ENCODE data around the gene HOMER2.

DNA sequence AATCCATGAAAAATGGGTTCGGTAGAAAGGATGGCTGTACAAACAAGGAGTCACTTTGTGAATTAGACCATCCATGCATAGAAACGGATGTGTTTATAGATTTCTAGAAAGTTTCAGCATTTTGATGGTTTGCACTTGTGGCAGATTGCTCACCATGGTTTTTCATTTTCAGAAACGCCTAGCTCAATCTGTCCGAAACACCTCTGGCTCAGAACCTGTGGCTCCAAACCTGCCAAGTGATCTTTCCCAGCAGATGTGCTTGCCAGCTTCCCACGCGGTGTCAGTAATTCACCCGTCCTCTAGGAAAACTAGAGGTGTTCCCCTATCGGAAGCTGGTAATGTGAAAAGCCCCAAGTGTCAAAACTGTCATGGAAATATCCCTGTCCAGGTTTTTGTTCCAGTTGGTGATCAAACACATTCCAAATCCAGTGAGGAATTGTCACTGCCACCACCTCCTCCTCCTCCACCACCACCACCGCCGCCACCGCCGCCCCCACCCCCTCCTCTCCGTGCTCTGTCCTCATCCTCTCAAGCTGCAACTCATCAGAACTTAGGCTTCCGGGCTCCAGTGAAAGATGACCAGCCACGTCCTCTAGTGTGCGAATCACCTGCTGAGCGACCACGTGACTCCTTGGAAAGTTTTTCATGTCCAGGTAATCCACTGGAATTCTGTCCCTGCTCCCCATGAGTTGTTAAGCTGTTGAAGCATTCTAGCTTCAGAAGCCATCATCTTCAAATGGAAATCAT, 121.9 kb downstream of the HOMER2 start:
- no peak for TF ChIP-seq EP300 (IDR thresholded peaks at IDR 0.05; ENCODE audit: low read depth)
- TF ChIP-seq, protein P1, sequence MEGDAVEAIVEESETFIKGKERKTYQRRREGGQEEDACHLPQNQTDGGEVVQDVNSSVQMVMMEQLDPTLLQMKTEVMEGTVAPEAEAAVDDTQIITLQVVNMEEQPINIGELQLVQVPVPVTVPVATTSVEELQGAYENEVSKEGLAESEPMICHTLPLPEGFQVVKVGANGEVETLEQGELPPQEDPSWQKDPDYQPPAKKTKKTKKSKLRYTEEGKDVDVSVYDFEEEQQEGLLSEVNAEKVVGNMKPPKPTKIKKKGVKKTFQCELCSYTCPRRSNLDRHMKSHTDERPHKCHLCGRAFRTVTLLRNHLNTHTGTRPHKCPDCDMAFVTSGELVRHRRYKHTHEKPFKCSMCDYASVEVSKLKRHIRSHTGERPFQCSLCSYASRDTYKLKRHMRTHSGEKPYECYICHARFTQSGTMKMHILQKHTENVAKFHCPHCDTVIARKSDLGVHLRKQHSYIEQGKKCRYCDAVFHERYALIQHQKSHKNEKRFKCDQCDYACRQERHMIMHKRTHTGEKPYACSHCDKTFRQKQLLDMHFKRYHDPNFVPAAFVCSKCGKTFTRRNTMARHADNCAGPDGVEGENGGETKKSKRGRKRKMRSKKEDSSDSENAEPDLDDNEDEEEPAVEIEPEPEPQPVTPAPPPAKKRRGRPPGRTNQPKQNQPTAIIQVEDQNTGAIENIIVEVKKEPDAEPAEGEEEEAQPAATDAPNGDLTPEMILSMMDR (IDR thresholded peaks at IDR 0.05), result no peak
- no peak for TF ChIP-seq POLR2A (IDR thresholded peaks at IDR 0.05)
